Testis (tissue), 3 donors: Measurements from ENCODE around the gene MON2. TPM values are rescaled to one million over a fixed set of nuclear protein-coding genes. Genes with fewer than 3 reads are reported as not detected.

Experiments used
- DNase-seq: peaks from one replicate; pipeline ENCODE4 v3.0.0-alpha.2; 2019
- H3K27ac ChIP-seq, 2 donors: fragments of 200-600 bp; sonication (generic); one replicate each; pipeline ENCODE4 v1.5.1; 2019
- H3K27me3 ChIP-seq: fragments of 200-600 bp; sonication (generic); one replicate; pipeline ENCODE4 v1.5.1; 2019
- H3K36me3 ChIP-seq: fragments of 200-600 bp; sonication (generic); one replicate; pipeline ENCODE4 v1.5.1; 2017; ENCODE audit warnings: low read depth; ENCODE audit errors: missing control alignments
- H3K4me1 ChIP-seq: fragments of 200-600 bp; sonication (generic); one replicate; pipeline ENCODE4 v1.5.1; 2019
- H3K4me3 ChIP-seq, 2 donors: fragments of 200-600 bp; sonication (generic); one replicate each; pipeline ENCODE4 v1.5.1; 2017 to 2019
- H3K9me3 ChIP-seq: fragments of 200-600 bp; sonication (generic); one replicate; pipeline ENCODE4 v1.5.1; 2017
- CTCF ChIP-seq, 3 experiments: fragments of 450-650 bp in 2 of 3; fragments of 200-600 bp in 1 of 3; sonication (generic) in 1 of 3; IDR thresholded peaks; one replicate each; pipeline ENCODE4 v1.5.1; 2016 to 2019; ENCODE audit warnings: antibody characterized with exemption in 3 of 3, mild to moderate bottlenecking in 2 of 3, moderate library complexity in 1 of 3
- POLR2A ChIP-seq: fragments of 450-650 bp; IDR thresholded peaks from one replicate; pipeline ENCODE4 v1.6.1; 2017; ENCODE audit warnings: antibody characterized with exemption, mild to moderate bottlenecking, moderate library complexity
- WGBS, 2 donors: methylation state at CpG; one replicate each; pipeline ENCODE4 v1.1.5; 2018; 5-methylcytosine and 5-hydroxymethylcytosine counted together
- intact Hi-C: fragments of 100-400 bp; cut with DNase I; formaldehyde crosslinking; loops from one replicate; pipeline ENCODE4 v1.15.1; 2023; ENCODE audit warnings: low total_unique reads
- polyA plus RNA-seq: library from polyadenylated mRNA; stranded (reverse); fragments of 350-450 nt; fragmentation: Illumina TruSeq; extraction: RNeasy Lipid Tissue Mini Kit (QIAGEN cat#74804); gene quantifications from one replicate; pipeline ENCODE4 v1.2.3, GENCODE V29; 2014; ENCODE audit warnings: low read depth, low replicate concordance; ENCODE audit not compliant: insufficient read depth
- total RNA-seq, 2 donors: library from RNA; depleted of rRNA; stranded (reverse); fragments of >200 nt; gene quantifications; one replicate each; pipeline ENCODE4 v1.2.3, GENCODE V29; 2016

MON2 gene
- total and polyA plus RNA-seq, 3 donors from 2014 or later, result 22.8 to 98.4 (median 90.1) TPM

- 88 to 92% methylated on average over 5 of the region's 5 CpGs for WGBS, 2 donors
- H3K27ac ChIP-seq, result no peak overlapping the region
- no peak for TF ChIP-seq CTCF (IDR thresholded peaks at IDR 0.05)
- no peak for TF ChIP-seq POLR2A
- intact Hi-C loops, result no loop called here
- no peak for DNase-seq
- H3K36me3 ChIP-seq, result no peaks in the 10 kb centered on the region
- no peak overlapping the region for H3K4me3 ChIP-seq
- H3K9me3 ChIP-seq, result no peaks in the 10 kb centered on the region
- H3K4me1 ChIP-seq, result peaks cover 13% of the 10 kb centered on the region
- H3K27me3 ChIP-seq, result no peaks in the 10 kb centered on the region
Measured at GRCh38 chr12:62629971-62630739, 163.5 kb downstream of the MON2 start.

GRCh38 chr12:62631471-62632410, 165.1 kb downstream of the MON2 start:
- intact Hi-C loops, result no loop called here
- H3K36me3 ChIP-seq, result no peaks in the 10 kb centered on the region
- TF ChIP-seq POLR2A (no peak), CTCF (IDR thresholded peaks at IDR 0.05) (no peak)
- H3K27ac ChIP-seq, result peak overlapping the region; percentile 22 to 62
- WGBS, 2 donors, result 1% methylated on average over 30 to 58 of the region's 58 CpGs
- peak; percentile 72 for DNase-seq
- H3K9me3 ChIP-seq, result no peaks in the 10 kb centered on the region
- H3K4me3 ChIP-seq, result peak overlapping the region; percentile 56 to 57
- H3K4me1 ChIP-seq, result peaks cover 13% of the 10 kb centered on the region
- H3K27me3 ChIP-seq, result no peaks in the 10 kb centered on the region

GRCh38 chr12:62632411-62632918, 165.8 kb downstream of the MON2 start:
- no peaks in the 10 kb centered on the region for H3K9me3 ChIP-seq
- intact Hi-C loops, result no loop called here
- peak overlapping the region; percentile 56 to 57 for H3K4me3 ChIP-seq
- 1 to 3% methylated on average over 19 to 22 of the region's 22 CpGs for WGBS, 2 donors
- TF ChIP-seq CTCF (IDR thresholded peaks at IDR 0.05) (no peak), POLR2A (no peak)
- H3K27ac ChIP-seq, result peak overlapping the region; percentile 22 to 62
- no peaks in the 10 kb centered on the region for H3K27me3 ChIP-seq
- no peaks in the 10 kb centered on the region for H3K36me3 ChIP-seq
- DNase-seq, result peak; percentile 60
- peaks cover 13% of the 10 kb centered on the region for H3K4me1 ChIP-seq

- intact Hi-C loops, result no loop called here
- Histone ChIP-seq H3K4me1 (peaks cover 13% of the 10 kb centered on the region), H3K4me3 (no peak overlapping the region), H3K27ac (no peak overlapping the region), H3K9me3 (no peaks in the 10 kb centered on the region), H3K27me3 (no peaks in the 10 kb centered on the region), H3K36me3 (no peaks in the 10 kb centered on the region)
- no peak for TF ChIP-seq CTCF (IDR thresholded peaks at IDR 0.05)
- no peak for TF ChIP-seq POLR2A
- 64 to 67% methylated on average over 1 of the region's 1 CpG for WGBS, 2 donors
- no peak for DNase-seq
Measured at GRCh38 chr12:62635649-62636048, 169.0 kb downstream of the MON2 start.
